Fibroblast of villous mesenchyme (primary cell): ENCODE measurements around the gene RSPO3. TPM values are rescaled to one million over a fixed set of nuclear protein-coding genes. Genes with fewer than 3 reads are reported as not detected.

Experiments
- DNase-seq: peaks from one replicate; pipeline ENCODE4 v3.0.0-alpha.2; 2010; ENCODE audit warnings: low read depth
- H3K4me3 ChIP-seq: 2 replicates; pipeline ENCODE4 v1.5.1; 2011; ENCODE audit warnings: low read depth, mild to moderate bottlenecking, low read length
- total RNA-seq: library from RNA; depleted of rRNA; stranded (reverse); fragments of >200 nt; gene quantifications from 2 replicates; pipeline ENCODE4 v1.2.3, GENCODE V29; 2012
- TF ChIP-seq, protein P1 (sequence below): IDR thresholded peaks from 2 replicates; pipeline ENCODE4 v1.5.1; 2012; ENCODE audit warnings: low read depth, mild to moderate bottlenecking, low read length; ENCODE audit not compliant: insufficient read depth

The RSPO3 gene
- total RNA-seq, 1 donor: 4.7 TPM

DNA sequence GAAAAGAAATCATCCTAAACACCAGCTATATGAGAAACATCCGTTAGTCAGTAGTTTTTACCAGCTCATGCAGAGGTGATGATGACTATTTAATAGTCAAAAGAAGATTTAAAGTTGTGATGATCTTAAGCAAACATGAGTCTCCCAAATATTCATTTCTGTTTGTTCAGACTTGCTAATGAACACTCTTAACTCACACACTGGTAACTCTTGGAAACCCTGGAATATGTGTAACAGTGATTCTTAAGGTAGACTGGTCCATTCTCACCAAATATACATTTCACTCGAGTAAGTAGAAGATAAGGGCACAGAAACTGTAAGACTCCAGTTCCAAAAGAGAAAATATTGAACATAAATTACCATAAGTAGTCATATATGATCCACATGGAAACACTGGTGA lies 29.1 kb downstream of the RSPO3 start:
- no peak for DNase-seq
- H3K4me3 ChIP-seq: no peak overlapping the region
- TF ChIP-seq, protein P1, sequence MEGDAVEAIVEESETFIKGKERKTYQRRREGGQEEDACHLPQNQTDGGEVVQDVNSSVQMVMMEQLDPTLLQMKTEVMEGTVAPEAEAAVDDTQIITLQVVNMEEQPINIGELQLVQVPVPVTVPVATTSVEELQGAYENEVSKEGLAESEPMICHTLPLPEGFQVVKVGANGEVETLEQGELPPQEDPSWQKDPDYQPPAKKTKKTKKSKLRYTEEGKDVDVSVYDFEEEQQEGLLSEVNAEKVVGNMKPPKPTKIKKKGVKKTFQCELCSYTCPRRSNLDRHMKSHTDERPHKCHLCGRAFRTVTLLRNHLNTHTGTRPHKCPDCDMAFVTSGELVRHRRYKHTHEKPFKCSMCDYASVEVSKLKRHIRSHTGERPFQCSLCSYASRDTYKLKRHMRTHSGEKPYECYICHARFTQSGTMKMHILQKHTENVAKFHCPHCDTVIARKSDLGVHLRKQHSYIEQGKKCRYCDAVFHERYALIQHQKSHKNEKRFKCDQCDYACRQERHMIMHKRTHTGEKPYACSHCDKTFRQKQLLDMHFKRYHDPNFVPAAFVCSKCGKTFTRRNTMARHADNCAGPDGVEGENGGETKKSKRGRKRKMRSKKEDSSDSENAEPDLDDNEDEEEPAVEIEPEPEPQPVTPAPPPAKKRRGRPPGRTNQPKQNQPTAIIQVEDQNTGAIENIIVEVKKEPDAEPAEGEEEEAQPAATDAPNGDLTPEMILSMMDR: no peak

DNA sequence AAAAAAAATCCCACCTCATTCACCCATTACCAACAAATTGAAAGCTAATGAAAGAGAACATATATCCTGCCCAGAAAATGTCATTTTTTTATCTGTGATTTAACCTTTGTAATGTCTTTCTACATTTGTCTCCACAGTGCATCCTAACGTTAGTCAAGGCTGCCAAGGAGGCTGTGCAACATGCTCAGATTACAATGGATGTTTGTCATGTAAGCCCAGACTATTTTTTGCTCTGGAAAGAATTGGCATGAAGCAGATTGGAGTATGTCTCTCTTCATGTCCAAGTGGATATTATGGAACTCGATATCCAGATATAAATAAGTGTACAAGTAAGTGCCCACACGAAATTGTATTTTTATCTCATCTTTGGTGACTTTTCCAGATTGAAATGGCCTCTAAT lies 30.0 kb downstream of the RSPO3 start:
- TF ChIP-seq, protein P1: no peak
- no peak for DNase-seq
- no peak overlapping the region for H3K4me3 ChIP-seq

DNA sequence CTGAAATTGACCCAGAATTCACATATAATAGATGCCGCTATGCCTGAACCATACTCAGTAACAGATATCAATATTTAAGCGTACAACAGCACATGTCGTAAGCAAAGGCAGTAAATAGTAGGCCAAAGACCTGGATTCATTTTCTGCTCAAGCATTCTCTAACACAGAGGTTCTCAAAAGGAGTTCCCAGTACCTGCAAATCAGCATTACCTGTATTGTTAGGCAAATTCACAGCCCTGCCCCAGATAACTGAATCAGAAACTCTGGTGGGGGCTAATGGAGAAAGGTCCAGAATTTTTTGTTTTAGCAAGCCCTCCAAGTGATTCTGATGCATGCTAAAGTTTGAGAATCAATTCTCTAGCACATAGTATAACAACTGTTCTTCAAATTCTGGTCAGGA lies 36.0 kb downstream of the RSPO3 start:
- DNase-seq: no peak
- TF ChIP-seq, protein P1: no peak
- no peak overlapping the region for H3K4me3 ChIP-seq

DNA sequence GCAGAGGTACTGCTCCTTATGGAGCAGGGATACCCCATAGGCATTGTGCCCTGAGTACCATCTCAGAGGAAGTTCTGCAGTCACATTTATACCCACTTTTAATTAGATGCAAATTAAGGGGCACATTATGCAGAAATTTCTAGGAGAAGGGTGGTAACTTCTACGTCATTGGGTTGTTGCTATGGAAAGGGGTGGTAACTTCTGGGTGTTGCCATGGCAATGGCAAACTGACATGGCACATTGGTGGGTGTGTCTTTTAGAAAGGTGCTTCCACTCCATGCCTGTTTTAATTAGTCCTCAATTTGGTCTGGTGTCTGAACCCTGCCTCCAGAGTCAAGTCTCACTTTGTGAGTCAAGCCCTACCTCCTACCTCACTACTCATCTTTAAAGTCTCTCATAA lies 42.0 kb downstream of the RSPO3 start:
- TF ChIP-seq, protein P1: no peak
- H3K4me3 ChIP-seq: no peak overlapping the region
- no peak for DNase-seq

DNA sequence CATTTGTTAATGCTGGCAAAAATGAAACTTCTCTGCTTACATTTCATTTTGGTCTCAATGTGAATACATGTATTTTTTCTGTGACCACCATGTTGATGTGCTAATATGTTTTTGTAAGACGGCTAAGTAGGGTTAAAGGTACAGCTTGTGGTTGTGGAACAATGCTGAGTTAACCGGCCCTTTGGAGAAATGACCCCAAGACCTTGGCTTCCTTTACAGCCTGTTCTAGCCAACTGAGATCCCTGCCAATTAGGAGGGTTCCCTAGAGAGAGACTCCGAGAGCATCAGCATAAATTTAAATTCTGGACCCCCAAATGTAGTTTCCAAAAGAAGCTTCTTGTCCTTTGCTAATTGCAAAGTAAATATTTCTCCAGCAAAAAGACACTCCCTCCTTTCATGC lies 44.4 kb downstream of the RSPO3 start:
- TF ChIP-seq, protein P1: no peak
- DNase-seq: no peak
- no peak overlapping the region for H3K4me3 ChIP-seq

DNA sequence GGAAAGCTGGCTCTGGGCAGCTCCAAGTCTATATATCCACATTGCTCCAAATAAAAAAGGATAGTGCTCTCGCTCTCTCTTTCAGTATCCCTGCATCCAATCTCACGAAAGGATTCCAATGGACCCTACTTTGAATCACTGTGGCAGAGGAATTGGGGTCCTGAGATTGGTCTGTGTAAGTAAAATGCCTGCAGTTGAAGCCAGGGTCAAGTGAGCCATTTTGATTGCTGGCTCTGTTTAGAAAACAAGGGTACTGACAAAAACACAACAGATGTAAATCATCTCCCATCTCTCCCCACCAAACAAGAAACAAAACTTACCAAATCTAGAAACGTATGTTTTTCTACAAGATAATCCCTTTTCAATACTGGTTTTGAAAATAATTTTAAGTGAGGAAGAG lies 45.6 kb downstream of the RSPO3 start:
- no peak for DNase-seq
- no peak overlapping the region for H3K4me3 ChIP-seq

DNA sequence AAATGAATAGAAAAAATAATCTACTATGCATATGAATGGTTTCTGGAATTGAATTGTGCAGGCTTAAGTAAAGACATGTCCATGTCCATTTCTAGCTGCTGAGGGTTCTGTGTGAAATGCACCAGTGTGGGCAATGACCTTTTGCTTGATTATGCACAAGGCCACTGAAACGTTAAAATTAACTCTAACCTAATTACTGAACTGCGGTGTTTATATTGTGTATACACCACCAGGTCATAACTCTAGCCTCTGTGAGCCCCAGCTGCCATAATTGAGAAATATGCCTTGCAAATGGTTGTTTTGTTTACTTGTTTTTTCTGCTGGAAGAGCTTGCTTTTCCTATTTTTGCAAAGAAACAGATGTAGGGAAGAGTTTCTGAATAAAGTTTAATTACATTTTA lies 46.1 kb downstream of the RSPO3 start:
- TF ChIP-seq, protein P1: no peak
- H3K4me3 ChIP-seq: no peak overlapping the region
- no peak for DNase-seq

More for the DNA sequence above, 45.6 kb downstream of the RSPO3 start:
- TF ChIP-seq, protein P1: no peak
